Measurements from ENCODE around the gene SLFNL1. TPM values are rescaled to one million over a fixed set of nuclear protein-coding genes. Genes with fewer than 3 reads are reported as not detected.

Gene SLFNL1
- total and polyA plus RNA-seq, 3 experiments from 2014 or later = 0.09 to 0.44 TPM; not detected in 1

GRCh38 chr1:40989066-40989465 is 32.5 kb downstream of the SLFNL1 start:
- Mint-ChIP-seq H3K4me1 (peaks cover 0 to 5% (median 2%) of the 10 kb centered on the region in 3 donors), H3K36me3 (peaks cover 35 to 94% (median 36%) of the 10 kb centered on the region in 3 donors), H3K27ac (no peak overlapping the region), H3K27me3 (peaks cover 0 to 2% of the 10 kb centered on the region in 2 donors), H3K4me3 (no peak overlapping the region), H3K9me3 (no peaks in the 10 kb centered on the region)
- Histone ChIP-seq H3K27ac (ENCODE audit: low read depth, low read length) (no peak overlapping the region), H3K4me3 (ENCODE audit: low read length) (no peak overlapping the region), H3K4me1 (ENCODE audit: insufficient read depth, low read length) (no peaks in the 10 kb centered on the region), H3K9me3 (ENCODE audit: low read length) (no peaks in the 10 kb centered on the region), H3K27me3 (ENCODE audit: insufficient read depth, low read length, poor library complexity, severe bottlenecking) (no peaks in the 10 kb centered on the region), H3K36me3 (ENCODE audit: insufficient read depth, low read length) (peaks cover 60% of the 10 kb centered on the region)
- CTCF ChIA-PET = no interaction called here
- no peak for DNase-seq
- POLR2A ChIA-PET = no interaction called here

DNA sequence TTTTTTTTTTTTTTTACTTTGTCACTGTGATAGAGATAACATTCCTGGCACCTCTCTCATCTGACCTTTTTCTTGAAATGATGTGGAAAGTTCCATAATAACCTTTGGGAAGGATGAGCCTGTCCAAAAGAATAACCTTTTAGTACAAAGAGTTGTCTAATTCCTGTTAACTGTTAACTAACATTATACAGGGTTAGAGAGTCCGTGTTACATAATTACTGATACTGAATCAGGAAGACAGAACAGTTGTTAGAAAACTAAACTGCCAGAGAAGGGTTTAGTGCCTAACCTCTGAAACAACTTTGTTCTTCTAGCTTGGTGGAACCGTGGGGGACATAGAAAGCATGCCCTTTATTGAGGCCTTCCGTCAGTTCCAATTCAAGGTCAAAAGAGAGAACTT is 33.2 kb downstream of the SLFNL1 start:
- H3K27ac Mint-ChIP-seq = no peak overlapping the region
- peaks cover 1 to 6% (median 6%) of the 10 kb centered on the region in 3 donors for H3K4me1 Mint-ChIP-seq
- no peak for DNase-seq
- peaks cover 0 to 2% of the 10 kb centered on the region in 2 donors for H3K27me3 Mint-ChIP-seq
- H3K36me3 ChIP-seq (ENCODE audit: insufficient read depth, low read length) = peaks cover 65% of the 10 kb centered on the region
- ChIA-PET POLR2A (no interaction called here), CTCF (interaction anchor here (1.2 kb wide), 1 partner anchor 16 kb away, joined by 4 read pairs; no protein-coding TSS in a partner anchor)
- no peaks in the 10 kb centered on the region for H3K9me3 ChIP-seq (ENCODE audit: low read length)
- H3K27me3 ChIP-seq (ENCODE audit: insufficient read depth, low read length, poor library complexity, severe bottlenecking) = no peaks in the 10 kb centered on the region
- H3K4me1 ChIP-seq (ENCODE audit: insufficient read depth, low read length) = no peaks in the 10 kb centered on the region
- no peak overlapping the region for H3K4me3 ChIP-seq (ENCODE audit: low read length)
- no peak overlapping the region for H3K4me3 Mint-ChIP-seq
- H3K27ac ChIP-seq (ENCODE audit: low read depth, low read length) = no peak overlapping the region
- peaks cover 36 to 93% (median 37%) of the 10 kb centered on the region in 3 donors for H3K36me3 Mint-ChIP-seq
- no peaks in the 10 kb centered on the region for H3K9me3 Mint-ChIP-seq

DNA sequence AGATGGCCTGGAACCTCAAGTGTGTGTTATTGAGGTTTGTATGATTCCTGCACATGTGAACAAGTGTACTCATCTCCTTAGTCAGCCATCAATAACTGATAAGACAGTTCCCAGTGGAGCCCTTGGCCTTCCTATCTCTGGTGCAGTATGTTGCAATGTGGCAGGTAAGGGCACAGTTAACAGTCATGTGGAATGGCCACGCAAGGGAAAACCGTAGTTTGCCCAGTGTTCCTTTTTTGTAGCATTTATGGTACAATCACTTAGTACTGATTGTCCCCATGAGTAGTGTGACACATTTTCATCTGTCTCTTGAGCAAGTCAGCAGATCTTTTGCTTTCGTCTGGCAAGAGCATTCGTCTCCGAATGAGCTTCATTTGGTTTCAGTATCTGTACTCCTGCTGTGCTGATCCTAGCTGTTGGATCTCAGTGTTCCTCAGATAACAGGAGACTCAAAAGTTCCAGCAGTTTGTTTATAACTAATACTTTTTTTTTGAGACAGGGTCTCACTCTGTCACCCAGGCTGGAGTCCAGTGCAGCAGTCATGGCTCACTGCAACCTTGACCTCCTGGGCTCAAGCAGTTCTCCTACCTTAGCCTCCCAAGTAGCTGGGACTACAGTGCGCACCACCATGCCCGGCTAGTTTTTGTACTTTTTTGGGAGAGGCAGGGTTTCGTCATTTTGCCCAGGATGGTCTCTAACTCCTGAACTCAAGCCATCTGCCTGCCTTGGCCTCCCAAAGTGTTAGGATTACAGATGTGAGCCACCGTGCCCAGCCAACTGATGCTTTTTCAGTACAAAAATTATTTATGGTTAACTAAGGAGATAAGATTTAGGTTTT is 33.9 kb downstream of the SLFNL1 start:
- Histone ChIP-seq H3K27me3 (ENCODE audit: insufficient read depth, low read length, poor library complexity, severe bottlenecking) (no peaks in the 10 kb centered on the region), H3K36me3 (ENCODE audit: insufficient read depth, low read length) (peaks cover 68% of the 10 kb centered on the region), H3K4me1 (ENCODE audit: insufficient read depth, low read length) (peaks cover under 1% of the 10 kb centered on the region), H3K27ac (ENCODE audit: low read depth, low read length) (no peak overlapping the region), H3K4me3 (ENCODE audit: low read length) (no peak overlapping the region), H3K9me3 (ENCODE audit: low read length) (no peaks in the 10 kb centered on the region)
- no peak for DNase-seq
- no peaks in the 10 kb centered on the region for H3K9me3 Mint-ChIP-seq
- peaks cover 36 to 91% (median 40%) of the 10 kb centered on the region in 3 donors for H3K36me3 Mint-ChIP-seq
- CTCF ChIA-PET = interaction anchor here (1.2 kb wide), 1 partner anchor 16 kb away, joined by 4 read pairs; no protein-coding TSS in a partner anchor
- peaks cover 0 to 2% of the 10 kb centered on the region in 2 donors for H3K27me3 Mint-ChIP-seq
- peaks cover 3 to 12% (median 9%) of the 10 kb centered on the region in 3 donors for H3K4me1 Mint-ChIP-seq
- H3K4me3 Mint-ChIP-seq = no peak overlapping the region
- H3K27ac Mint-ChIP-seq = no peak overlapping the region
- POLR2A ChIA-PET = no interaction called here

- H3K4me1 ChIP-seq (ENCODE audit: insufficient read depth, low read length) = peaks cover 6% of the 10 kb centered on the region
- H3K27me3 ChIP-seq (ENCODE audit: insufficient read depth, low read length, poor library complexity, severe bottlenecking) = no peaks in the 10 kb centered on the region
- no peaks in the 10 kb centered on the region for H3K9me3 ChIP-seq (ENCODE audit: low read length)
- H3K27me3 Mint-ChIP-seq = peaks cover 0 to 2% of the 10 kb centered on the region in 2 donors
- H3K27ac ChIP-seq (ENCODE audit: low read depth, low read length) = no peak overlapping the region
- POLR2A ChIA-PET = no interaction called here
- no peaks in the 10 kb centered on the region for H3K9me3 Mint-ChIP-seq
- H3K36me3 ChIP-seq (ENCODE audit: insufficient read depth, low read length) = peaks cover 63% of the 10 kb centered on the region
- peaks cover 31 to 86% (median 36%) of the 10 kb centered on the region in 3 donors for H3K36me3 Mint-ChIP-seq
- H3K4me3 Mint-ChIP-seq = no peak overlapping the region
- H3K4me3 ChIP-seq (ENCODE audit: low read length) = no peak overlapping the region
- CTCF ChIA-PET = interaction anchor here (1.2 kb wide), 1 partner anchor 17 kb away, joined by 4 read pairs; no protein-coding TSS in a partner anchor
- peaks cover 9 to 19% (median 13%) of the 10 kb centered on the region in 3 donors for H3K4me1 Mint-ChIP-seq
- DNase-seq = no peak
- H3K27ac Mint-ChIP-seq = no peak overlapping the region
Observed at GRCh38 chr1:40986956-40987355, 34.6 kb downstream of the SLFNL1 start.

DNA sequence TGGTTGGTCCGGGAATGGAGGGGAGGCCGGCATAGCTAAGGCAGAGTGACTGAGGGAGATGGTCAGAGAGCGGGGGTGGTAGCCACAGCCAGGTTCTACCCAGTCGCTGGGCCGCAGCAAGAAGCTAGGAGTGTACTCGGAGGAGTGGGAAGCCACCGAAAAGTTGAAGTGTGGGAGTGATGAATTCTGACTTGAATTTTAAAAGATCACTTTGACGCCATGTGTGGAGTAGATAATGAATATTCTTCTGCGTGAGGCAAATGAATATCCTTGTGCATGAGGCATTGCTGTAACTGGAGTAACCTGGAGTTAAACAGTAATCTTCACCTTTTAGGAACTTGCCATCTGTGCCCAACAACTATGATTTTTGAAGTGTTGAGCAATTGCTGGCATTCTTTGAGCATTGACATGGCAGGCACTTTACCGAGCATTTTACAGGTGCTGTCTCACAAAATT is 35.2 kb downstream of the SLFNL1 start:
- no peak overlapping the region for H3K4me3 Mint-ChIP-seq
- H3K36me3 ChIP-seq (ENCODE audit: insufficient read depth, low read length) = peaks cover 58% of the 10 kb centered on the region
- no peaks in the 10 kb centered on the region for H3K27me3 ChIP-seq (ENCODE audit: insufficient read depth, low read length, poor library complexity, severe bottlenecking)
- no peak overlapping the region for H3K27ac ChIP-seq (ENCODE audit: low read depth, low read length)
- CTCF ChIA-PET = no interaction called here
- H3K4me3 ChIP-seq (ENCODE audit: low read length) = no peak overlapping the region
- H3K4me1 Mint-ChIP-seq = peaks cover 9 to 24% (median 18%) of the 10 kb centered on the region in 3 donors
- H3K4me1 ChIP-seq (ENCODE audit: insufficient read depth, low read length) = peaks cover 12% of the 10 kb centered on the region
- H3K9me3 ChIP-seq (ENCODE audit: low read length) = no peaks in the 10 kb centered on the region
- DNase-seq = no peak
- H3K9me3 Mint-ChIP-seq = no peaks in the 10 kb centered on the region
- POLR2A ChIA-PET = no interaction called here
- no peak overlapping the region for H3K27ac Mint-ChIP-seq
- peaks cover 27 to 80% (median 34%) of the 10 kb centered on the region in 3 donors for H3K36me3 Mint-ChIP-seq
- H3K27me3 Mint-ChIP-seq = no peaks in the 10 kb centered on the region

- ChIA-PET CTCF (no interaction called here), POLR2A (no interaction called here)
- peaks cover 17% of the 10 kb centered on the region for H3K4me1 ChIP-seq (ENCODE audit: insufficient read depth, low read length)
- Mint-ChIP-seq H3K4me1 (peaks cover 14 to 29% (median 22%) of the 10 kb centered on the region in 3 donors), H3K36me3 (peaks cover 24 to 75% (median 34%) of the 10 kb centered on the region in 3 donors), H3K27me3 (no peaks in the 10 kb centered on the region), H3K9me3 (no peaks in the 10 kb centered on the region), H3K27ac (no peak overlapping the region), H3K4me3 (no peak overlapping the region)
- H3K4me3 ChIP-seq (ENCODE audit: low read length) = no peak overlapping the region
- no peak overlapping the region for H3K27ac ChIP-seq (ENCODE audit: low read depth, low read length)
- H3K9me3 ChIP-seq (ENCODE audit: low read length) = no peaks in the 10 kb centered on the region
- H3K27me3 ChIP-seq (ENCODE audit: insufficient read depth, low read length, poor library complexity, severe bottlenecking) = no peaks in the 10 kb centered on the region
- peaks cover 53% of the 10 kb centered on the region for H3K36me3 ChIP-seq (ENCODE audit: insufficient read depth, low read length)
- DNase-seq = no peak
Observed at GRCh38 chr1:40985875-40986274, 35.6 kb downstream of the SLFNL1 start.

GRCh38 chr1:40985161-40985560 is 36.4 kb downstream of the SLFNL1 start:
- Mint-ChIP-seq H3K27me3 (no peaks in the 10 kb centered on the region), H3K4me3 (peak overlapping the region in 1 of 7 donors; percentile 12), H3K27ac (peak overlapping the region in 1 of 8 donors; percentile 74), H3K36me3 (peaks cover 24 to 74% (median 34%) of the 10 kb centered on the region in 3 donors), H3K9me3 (no peaks in the 10 kb centered on the region), H3K4me1 (peaks cover 20 to 36% (median 29%) of the 10 kb centered on the region in 3 donors)
- no peaks in the 10 kb centered on the region for H3K27me3 ChIP-seq (ENCODE audit: insufficient read depth, low read length, poor library complexity, severe bottlenecking)
- ChIA-PET POLR2A (no interaction called here), CTCF (no interaction called here)
- no peak overlapping the region for H3K4me3 ChIP-seq (ENCODE audit: low read length)
- H3K27ac ChIP-seq (ENCODE audit: low read depth, low read length) = no peak overlapping the region
- no peak for DNase-seq
- H3K9me3 ChIP-seq (ENCODE audit: low read length) = no peaks in the 10 kb centered on the region
- peaks cover 21% of the 10 kb centered on the region for H3K4me1 ChIP-seq (ENCODE audit: insufficient read depth, low read length)
- H3K36me3 ChIP-seq (ENCODE audit: insufficient read depth, low read length) = peaks cover 49% of the 10 kb centered on the region

DNA sequence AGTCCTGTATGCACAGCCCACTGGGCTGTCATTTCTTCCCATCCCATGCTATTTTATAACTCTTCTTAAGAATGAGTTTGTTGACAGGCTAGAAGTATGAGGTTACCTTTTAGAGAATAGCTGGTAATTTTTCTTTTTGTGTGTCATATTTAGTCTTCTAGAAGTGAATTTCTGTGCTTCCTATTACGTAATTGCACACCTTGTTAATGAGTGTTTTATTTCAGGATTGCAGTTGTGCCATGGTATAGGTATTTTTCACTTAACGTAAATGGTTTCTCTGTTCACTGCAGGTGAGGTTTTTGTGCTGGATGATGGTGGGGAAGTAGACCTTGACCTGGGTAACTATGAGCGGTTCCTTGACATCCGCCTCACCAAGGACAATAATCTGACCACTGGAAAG is 37.0 kb downstream of the SLFNL1 start:
- no peak overlapping the region for H3K4me3 Mint-ChIP-seq
- peak overlapping the region in 2 of 8 donors; percentile 15 to 32 for H3K27ac Mint-ChIP-seq
- no peak overlapping the region for H3K4me3 ChIP-seq (ENCODE audit: low read length)
- H3K27me3 ChIP-seq (ENCODE audit: insufficient read depth, low read length, poor library complexity, severe bottlenecking) = no peaks in the 10 kb centered on the region
- POLR2A ChIA-PET = interaction anchor here (0.5 kb wide), 1 partner anchor 269 kb away, joined by 6 read pairs; no protein-coding TSS in a partner anchor
- CTCF ChIA-PET = interaction anchor here (8.1 kb wide), 1 partner anchor 19 kb away, joined by 41 read pairs; no protein-coding TSS in a partner anchor
- no peaks in the 10 kb centered on the region for H3K9me3 ChIP-seq (ENCODE audit: low read length)
- DNase-seq = no peak
- no peaks in the 10 kb centered on the region for H3K27me3 Mint-ChIP-seq
- peaks cover 21 to 68% (median 31%) of the 10 kb centered on the region in 3 donors for H3K36me3 Mint-ChIP-seq
- H3K4me1 ChIP-seq (ENCODE audit: insufficient read depth, low read length) = peaks cover 21% of the 10 kb centered on the region
- H3K27ac ChIP-seq (ENCODE audit: low read depth, low read length) = no peak overlapping the region
- H3K36me3 ChIP-seq (ENCODE audit: insufficient read depth, low read length) = peaks cover 43% of the 10 kb centered on the region
- H3K9me3 Mint-ChIP-seq = no peaks in the 10 kb centered on the region
- peaks cover 20 to 36% (median 29%) of the 10 kb centered on the region in 3 donors for H3K4me1 Mint-ChIP-seq
